Testis (tissue), 2 donors: Measurements from ENCODE around the gene PRR5L.

Experiments
- CTCF ChIP-seq, 3 experiments: fragments of 450-650 bp in 2 of 3; fragments of 200-600 bp in 1 of 3; sonication (generic) in 1 of 3; IDR thresholded peaks; one replicate each; pipeline ENCODE4 v1.5.1; 2016 to 2019; ENCODE audit warnings: antibody characterized with exemption in 3 of 3, mild to moderate bottlenecking in 2 of 3, moderate library complexity in 1 of 3
- POLR2A ChIP-seq: fragments of 450-650 bp; IDR thresholded peaks from one replicate; pipeline ENCODE4 v1.6.1; 2017; ENCODE audit warnings: antibody characterized with exemption, mild to moderate bottlenecking, moderate library complexity

GRCh38 chr11:36254713-36255112 is 41.4 kb upstream of the PRR5L start:
- TF ChIP-seq CTCF (IDR thresholded peaks at IDR 0.05) (no peak), POLR2A (no peak)
